Ishikawa (cell line): ENCODE data around the gene GTPBP2.
A peak's percentile ranks its signal among the peaks of the same experiment; 100 is the strongest.

Experiments
- CEBPB ChIP-seq: IDR thresholded peaks from 2 replicates; pipeline ENCODE4 v1.6.1; 2012
- CREB1 ChIP-seq: IDR thresholded peaks from 2 replicates; pipeline ENCODE4 v1.6.1; 2012; ENCODE audit warnings: low read depth
- EGR1 ChIP-seq: IDR thresholded peaks from 2 replicates; pipeline ENCODE4 v1.6.1; 2012
- EP300 ChIP-seq: IDR thresholded peaks from 2 replicates; pipeline ENCODE4 v1.6.1; 2012; ENCODE audit warnings: borderline replicate concordance
- FOXM1 ChIP-seq: IDR thresholded peaks from 2 replicates; pipeline ENCODE4 v1.6.1; 2012; ENCODE audit warnings: low read depth, borderline replicate concordance
- NFIC ChIP-seq: IDR thresholded peaks from 2 replicates; pipeline ENCODE4 v1.6.1; 2012
- RAD21 ChIP-seq: IDR thresholded peaks from 2 replicates; pipeline ENCODE4 v1.6.1; 2012; ENCODE audit warnings: low read depth
- REST ChIP-seq: IDR thresholded peaks from 2 replicates; pipeline ENCODE4 v1.6.1; 2012; ENCODE audit warnings: low read depth, mild to moderate bottlenecking
- TAF1 ChIP-seq: IDR thresholded peaks from 2 replicates; pipeline ENCODE4 v1.6.1; 2012; ENCODE audit warnings: low read depth, mild to moderate bottlenecking
- TCF12 ChIP-seq: IDR thresholded peaks from 2 replicates; pipeline ENCODE4 v1.6.1; 2012; ENCODE audit warnings: low read depth
- TEAD4 ChIP-seq: IDR thresholded peaks from 2 replicates; pipeline ENCODE4 v1.6.1; 2012
- YY1 ChIP-seq: IDR thresholded peaks from 2 replicates; pipeline ENCODE4 v1.6.1; 2012; ENCODE audit warnings: low read depth
- ZBTB7A ChIP-seq: IDR thresholded peaks from 2 replicates; pipeline ENCODE4 v1.6.1; 2012; ENCODE audit warnings: low read depth
- TF ChIP-seq, protein P1 (sequence below): IDR thresholded peaks from 2 replicates; pipeline ENCODE4 v1.6.1; 2012
- TF ChIP-seq, protein P2 (sequence below): IDR thresholded peaks from 2 replicates; pipeline ENCODE4 v1.6.1; 2012

The GTPBP2 gene

GRCh38 chr6:43670623-43670986, 41.5 kb upstream of the GTPBP2 start:
- TF ChIP-seq FOXM1 (no peak), TCF12 (no peak), ZBTB7A (no peak)

- TF ChIP-seq NFIC, result no peak
- no peak for TF ChIP-seq TCF12
- TF ChIP-seq YY1, result no peak
- TF ChIP-seq EP300, result no peak
- TF ChIP-seq TAF1, result no peak
- no peak for TF ChIP-seq REST
- TF ChIP-seq EGR1, result no peak
- no peak for TF ChIP-seq FOXM1
- no peak for TF ChIP-seq TEAD4
- TF ChIP-seq RAD21, result no peak
- TF ChIP-seq, protein P1, sequence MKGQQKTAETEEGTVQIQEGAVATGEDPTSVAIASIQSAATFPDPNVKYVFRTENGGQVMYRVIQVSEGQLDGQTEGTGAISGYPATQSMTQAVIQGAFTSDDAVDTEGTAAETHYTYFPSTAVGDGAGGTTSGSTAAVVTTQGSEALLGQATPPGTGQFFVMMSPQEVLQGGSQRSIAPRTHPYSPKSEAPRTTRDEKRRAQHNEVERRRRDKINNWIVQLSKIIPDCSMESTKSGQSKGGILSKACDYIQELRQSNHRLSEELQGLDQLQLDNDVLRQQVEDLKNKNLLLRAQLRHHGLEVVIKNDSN, result no peak
Measured at GRCh38 chr6:43669922-43670622, 41.0 kb upstream of the GTPBP2 start.

DNA sequence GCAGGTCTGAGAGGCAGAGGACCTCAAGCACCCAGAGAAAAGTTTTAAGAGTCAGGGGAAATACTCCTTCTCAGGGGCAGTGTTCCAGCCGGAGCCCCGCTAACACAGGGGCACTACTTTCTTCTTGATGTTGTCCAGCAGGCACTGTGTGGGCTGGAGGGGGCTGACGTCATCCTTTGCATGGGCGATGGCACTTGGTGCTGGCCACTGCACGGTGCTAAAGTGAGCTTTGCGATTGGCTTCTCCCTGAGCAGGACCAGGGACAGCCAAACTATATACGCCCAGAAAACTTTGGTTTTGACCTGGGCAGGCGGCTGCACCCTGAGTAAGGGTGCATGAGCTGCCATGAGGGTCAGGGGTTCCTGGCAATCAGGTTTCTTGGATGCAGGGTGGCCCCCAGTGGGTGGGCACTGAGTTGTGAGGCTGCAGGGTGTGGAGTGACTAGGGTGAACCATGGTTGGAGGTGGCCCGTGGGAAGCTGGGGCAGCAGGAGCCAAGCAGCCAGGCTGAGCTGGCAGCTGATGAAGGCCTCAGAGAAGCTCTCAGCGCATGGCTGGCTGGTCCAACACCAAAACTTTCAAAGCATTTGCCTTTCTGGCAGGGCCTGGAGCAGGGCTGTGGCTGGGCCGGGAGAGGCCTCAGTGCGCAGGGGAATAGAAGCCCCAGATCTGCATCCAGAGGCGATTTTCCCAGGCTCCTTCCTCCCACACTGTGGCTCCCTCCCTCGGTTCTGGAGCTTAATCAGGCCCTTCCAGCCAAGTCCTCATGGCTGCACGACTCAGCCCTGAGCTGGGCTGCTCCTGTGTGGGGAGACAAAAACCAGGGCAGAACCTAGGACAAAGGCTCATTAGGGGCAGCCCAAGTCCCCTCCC, 40.2 kb upstream of the GTPBP2 start:
- TF ChIP-seq CEBPB (no peak), REST (peak; percentile 66), TAF1 (no peak), YY1 (no peak), FOXM1 (no peak), ZBTB7A (no peak), RAD21 (no peak), EGR1 (peak; percentile 45; the same call in 1 of the 2 replicates), TCF12 (no peak), NFIC (no peak), TEAD4 (no peak), EP300 (no peak), CREB1 (no peak)
- TF ChIP-seq, protein P1, result no peak
- TF ChIP-seq, protein P2, sequence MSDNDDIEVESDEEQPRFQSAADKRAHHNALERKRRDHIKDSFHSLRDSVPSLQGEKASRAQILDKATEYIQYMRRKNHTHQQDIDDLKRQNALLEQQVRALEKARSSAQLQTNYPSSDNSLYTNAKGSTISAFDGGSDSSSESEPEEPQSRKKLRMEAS, result no peak

GRCh38 chr6:43668151-43669028, 39.3 kb upstream of the GTPBP2 start:
- TF ChIP-seq NFIC, result peak; percentile 55
- TF ChIP-seq TEAD4, result peak; percentile 88
- 0 out of 2 replicates have a peak, but pooled peaks have one; percentile 37 for TF ChIP-seq EGR1
- TF ChIP-seq CEBPB, result no peak
- TF ChIP-seq TCF12, result peak; percentile 42; the same call in 1 of the 2 replicates
- TF ChIP-seq TAF1, result no peak
- peak; percentile 41; the same call in 1 of the 2 replicates for TF ChIP-seq RAD21
- TF ChIP-seq, protein P2, result peak; percentile 70
